ENCODE measurements around the gene KCTD12. TPM values are rescaled to one million over a fixed set of nuclear protein-coding genes. Genes with fewer than 3 reads are reported as not detected.

KCTD12 gene
- total and polyA plus RNA-seq, 2 of the 13 experiments (the other 11 are each of a cell fraction or from before 2014, with no cell fraction given) = not detected

- no peak for TF ChIP-seq ZNF280D (CRISPR knock-in tag; IDR thresholded peaks at IDR 0.05)
Observed at GRCh38 chr13:76878043-76878442, 8.2 kb downstream of the KCTD12 start (continued).

- WGBS (ENCODE audit: low lambda C conversion rate) = 0% methylated on average over 3 of the region's 3 CpGs
- no peaks in the 10 kb centered on the region for H3K4me1 ChIP-seq (ENCODE audit: insufficient read depth, low read length)
- POLR2A ChIA-PET = no interaction called here
- CTCF ChIA-PET (ENCODE audit: low intra/inter-chr PET ratio, low total read pairs) = no interaction called here
- no peak overlapping the region for H3K4me3 ChIP-seq (replicated peaks in 1 of 3; ENCODE audit: insufficient read depth in 1 of 3, low read depth in 2 of 3, low read length in 3 of 3)
- no peak for FAIRE-seq
- no peaks in the 10 kb centered on the region for H3K79me2 ChIP-seq (ENCODE audit: insufficient read depth, low read length)
- H3K9ac ChIP-seq (ENCODE audit: insufficient read depth, low read depth, low read length) = no peak overlapping the region
- peaks cover 0 to 19% of the 10 kb centered on the region in 2 experiments; a peak in 3 of 5 replicates for H3K27me3 ChIP-seq (ENCODE audit: control insufficient read depth in 1 of 2, insufficient read depth in 2 of 2, low read length in 2 of 2)
- no peak overlapping the region for H3K27ac ChIP-seq (ENCODE audit: extremely low read length, insufficient read depth, low read length)
- no peaks in the 10 kb centered on the region for H4K20me1 ChIP-seq (ENCODE audit: insufficient read depth, low read length)
- no peak overlapping the region for H2AFZ ChIP-seq (ENCODE audit: low read length)
- TF ChIP-seq KAT7 (CRISPR knock-in tag; IDR thresholded peaks at IDR 0.05; ENCODE audit: borderline replicate concordance) = no peak
- no peak for TF ChIP-seq NFYC (CRISPR knock-in tag; IDR thresholded peaks at IDR 0.05)
- TF ChIP-seq ARID2 (CRISPR knock-in tag; IDR thresholded peaks at IDR 0.05; ENCODE audit: borderline replicate concordance) = no peak
- no peak for TF ChIP-seq SAFB2 (CRISPR knock-in tag; IDR thresholded peaks at IDR 0.05; ENCODE audit: borderline replicate concordance, low read depth)
- no peak for TF ChIP-seq AKNA (CRISPR knock-in tag; IDR thresholded peaks at IDR 0.05; ENCODE audit: borderline replicate concordance)
- no peak for TF ChIP-seq DMAP1 (CRISPR knock-in tag; IDR thresholded peaks at IDR 0.05)
- in situ Hi-C loops (cut with HindIII; ENCODE audit: extremely low pct_ligation_motif_present, low pct_unique_long_range_greater_than_20kb) = no loop called here
- no peak for DNase-seq (ENCODE audit: low spot score)
- BruUV-seq (replicated peaks) = no TSS peak
- no peaks in the 10 kb centered on the region for H3K36me3 ChIP-seq (replicated peaks in 1 of 2; ENCODE audit: control insufficient read depth in 1 of 2, insufficient read depth in 2 of 2, low read length in 2 of 2)
- no peaks in the 10 kb centered on the region for H3K9me3 ChIP-seq (ENCODE audit: low read length)
- H3K4me2 ChIP-seq (ENCODE audit: low read depth, low read length) = no peak overlapping the region
- no peak for ATAC-seq
- intact Hi-C loops (cut with micrococcal nuclease; ENCODE audit: unreplicated experiment) = no loop called here
Observed at GRCh38 chr13:76875271-76875815, 10.9 kb downstream of the KCTD12 start.
